ENCODE data around the gene MAP7D3.
"Not testable (repeated sequence)": the region's sequence is repeated elsewhere in the genome, so short reads cannot be mapped to it uniquely, and the experiment has no call there.

MAP7D3 gene

GRCh38 chrX:136192135-136192534 lies 59.1 kb downstream of the MAP7D3 start:
- no peak for DNase-seq

GRCh38 chrX:136191171-136191570 lies 60.0 kb downstream of the MAP7D3 start:
- in situ Hi-C loops (cut with HindIII; ENCODE audit: low pct_ligation_motif_present, low pct_unique_long_range_greater_than_20kb, low sequenced_read_pairs): no loop called here
- no peak for DNase-seq

More at GRCh38 chrX:136192135-136192534, 59.1 kb downstream of the MAP7D3 start:
- in situ Hi-C loops (cut with HindIII; ENCODE audit: low pct_ligation_motif_present, low pct_unique_long_range_greater_than_20kb, low sequenced_read_pairs): no loop called here

GRCh38 chrX:136190038-136190713 lies 61.0 kb downstream of the MAP7D3 start:
- DNase-seq: no peak
- in situ Hi-C loops (cut with HindIII; ENCODE audit: low pct_ligation_motif_present, low pct_unique_long_range_greater_than_20kb, low sequenced_read_pairs): no loop called here

- in situ Hi-C loops (cut with HindIII; ENCODE audit: low pct_ligation_motif_present, low pct_unique_long_range_greater_than_20kb, low sequenced_read_pairs): no loop called here
These were observed 62.0 kb downstream of the MAP7D3 start for GRCh38 chrX:136189222-136189621.

GRCh38 chrX:136186023-136186413 lies 65.2 kb downstream of the MAP7D3 start:
- in situ Hi-C loops (cut with HindIII; ENCODE audit: low pct_ligation_motif_present, low pct_unique_long_range_greater_than_20kb, low sequenced_read_pairs): no loop called here
- no peak for DNase-seq

More at GRCh38 chrX:136189222-136189621, 62.0 kb downstream of the MAP7D3 start:
- DNase-seq: no peak

GRCh38 chrX:136185401-136186022 lies 65.7 kb downstream of the MAP7D3 start:
- DNase-seq: peak; percentile 44
- in situ Hi-C loops (cut with HindIII; ENCODE audit: low pct_ligation_motif_present, low pct_unique_long_range_greater_than_20kb, low sequenced_read_pairs): no loop called here

GRCh38 chrX:136183917-136184316 lies 67.3 kb downstream of the MAP7D3 start:
- in situ Hi-C loops (cut with HindIII; ENCODE audit: low pct_ligation_motif_present, low pct_unique_long_range_greater_than_20kb, low sequenced_read_pairs): no loop called here
- DNase-seq: no peak

GRCh38 chrX:136183172-136183571 lies 68.0 kb downstream of the MAP7D3 start:
- no peak for DNase-seq
- in situ Hi-C loops (cut with HindIII; ENCODE audit: low pct_ligation_motif_present, low pct_unique_long_range_greater_than_20kb, low sequenced_read_pairs): no loop called here

GRCh38 chrX:136182414-136182813 lies 68.8 kb downstream of the MAP7D3 start:
- in situ Hi-C loops (cut with HindIII; ENCODE audit: low pct_ligation_motif_present, low pct_unique_long_range_greater_than_20kb, low sequenced_read_pairs): no loop called here
- no peak for DNase-seq

- in situ Hi-C loops (cut with HindIII; ENCODE audit: low pct_ligation_motif_present, low pct_unique_long_range_greater_than_20kb, low sequenced_read_pairs): no loop called here
These were observed 72.1 kb downstream of the MAP7D3 start for GRCh38 chrX:136179133-136179532.

GRCh38 chrX:136176399-136176825 lies 74.8 kb downstream of the MAP7D3 start:
- peak; percentile 56 for DNase-seq
- in situ Hi-C loops (cut with HindIII; ENCODE audit: low pct_ligation_motif_present, low pct_unique_long_range_greater_than_20kb, low sequenced_read_pairs): no loop called here

More at GRCh38 chrX:136179133-136179532, 72.1 kb downstream of the MAP7D3 start:
- no peak for DNase-seq

GRCh38 chrX:136171420-136171819 lies 79.8 kb downstream of the MAP7D3 start:
- in situ Hi-C loops (cut with HindIII; ENCODE audit: low pct_ligation_motif_present, low pct_unique_long_range_greater_than_20kb, low sequenced_read_pairs): no loop called here
- DNase-seq: no peak

- in situ Hi-C loops (cut with HindIII; ENCODE audit: low pct_ligation_motif_present, low pct_unique_long_range_greater_than_20kb, low sequenced_read_pairs): no loop called here
- DNase-seq: no peak
These were observed 80.9 kb downstream of the MAP7D3 start for GRCh38 chrX:136170139-136170800.

GRCh38 chrX:136168929-136169735 lies 82.1 kb downstream of the MAP7D3 start:
- no peak for DNase-seq
- in situ Hi-C loops (cut with HindIII; ENCODE audit: low pct_ligation_motif_present, low pct_unique_long_range_greater_than_20kb, low sequenced_read_pairs): no loop called here

GRCh38 chrX:136167989-136168388 lies 83.2 kb downstream of the MAP7D3 start:
- DNase-seq; in situ Hi-C loops (cut with HindIII; ENCODE audit: low pct_ligation_motif_present, low pct_unique_long_range_greater_than_20kb, low sequenced_read_pairs): not testable (repeated sequence)

GRCh38 chrX:136166221-136166855 lies 84.9 kb downstream of the MAP7D3 start:
- DNase-seq: no peak
- in situ Hi-C loops (cut with HindIII; ENCODE audit: low pct_ligation_motif_present, low pct_unique_long_range_greater_than_20kb, low sequenced_read_pairs): no loop called here

GRCh38 chrX:136165406-136165805 lies 85.8 kb downstream of the MAP7D3 start:
- no peak for DNase-seq
- in situ Hi-C loops (cut with HindIII; ENCODE audit: low pct_ligation_motif_present, low pct_unique_long_range_greater_than_20kb, low sequenced_read_pairs): no loop called here

- in situ Hi-C loops (cut with HindIII; ENCODE audit: low pct_ligation_motif_present, low pct_unique_long_range_greater_than_20kb, low sequenced_read_pairs): no loop called here
- no peak for DNase-seq
These were observed 87.5 kb downstream of the MAP7D3 start for GRCh38 chrX:136163689-136164088.

Data from ACHN (cell line).